ENCODE data around the gene C1orf216. TPM values are rescaled to one million over a fixed set of nuclear protein-coding genes. Genes with fewer than 3 reads are reported as not detected.
A peak's percentile ranks its signal among the peaks of the same experiment; 100 is the strongest.
"Not testable (repeated sequence)": the region's sequence is repeated elsewhere in the genome, so short reads cannot be mapped to it uniquely, and the experiment has no call there.

The C1orf216 gene, protein sequence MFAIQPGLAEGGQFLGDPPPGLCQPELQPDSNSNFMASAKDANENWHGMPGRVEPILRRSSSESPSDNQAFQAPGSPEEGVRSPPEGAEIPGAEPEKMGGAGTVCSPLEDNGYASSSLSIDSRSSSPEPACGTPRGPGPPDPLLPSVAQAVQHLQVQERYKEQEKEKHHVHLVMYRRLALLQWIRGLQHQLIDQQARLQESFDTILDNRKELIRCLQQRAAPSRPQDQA
- 9.7 TPM for polyA plus RNA-seq (2012; ENCODE audit: insufficient read depth, insufficient read length)

- no peak for DNase-seq (ENCODE audit: low read depth, low spot score)
- H3K4me3 ChIP-seq (ENCODE audit: low read length), result no peak within 1 kb of the TSS
These were observed at the start of gene C1orf216 for GRCh38 chr1:35718492-35719336. Gene C1orf216 (minus strand): TSS chr1:35718884. CDS start chr1:35716321, 2,563 bp downstream.

DNA sequence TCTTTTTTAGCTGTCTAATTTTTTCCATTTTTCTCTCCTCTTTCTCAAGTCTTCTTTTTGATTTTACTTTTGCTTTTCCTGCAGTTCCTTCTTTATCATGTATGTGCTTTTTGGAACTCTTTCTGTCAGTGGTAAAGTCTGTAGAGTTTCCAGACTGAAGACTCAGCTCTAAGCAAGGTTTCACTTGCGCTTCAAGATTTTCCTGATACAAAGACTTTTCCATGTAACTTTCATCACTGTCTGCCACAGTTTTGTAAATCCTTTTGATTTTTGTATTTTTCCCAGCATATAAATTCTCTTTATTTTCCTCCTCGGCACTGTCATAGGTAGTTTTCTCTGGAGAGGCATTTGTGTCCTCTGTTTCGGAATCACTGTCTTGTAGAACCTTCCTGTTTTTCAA is 45.6 kb upstream of the C1orf216 start:
- H3K4me3 ChIP-seq (ENCODE audit: low read length), result no peak overlapping the region
- DNase-seq (ENCODE audit: low read depth, low spot score), result no peak

- DNase-seq (ENCODE audit: low read depth, low spot score), result no peak
These were observed 44.5 kb upstream of the C1orf216 start for GRCh38 chr1:35763201-35763600.

GRCh38 chr1:35762141-35762540 is 43.5 kb upstream of the C1orf216 start:
- H3K4me3 ChIP-seq (ENCODE audit: low read length), result no peak overlapping the region

More at GRCh38 chr1:35763201-35763600, 44.5 kb upstream of the C1orf216 start:
- H3K4me3 ChIP-seq (ENCODE audit: low read length), result no peak overlapping the region

DNA sequence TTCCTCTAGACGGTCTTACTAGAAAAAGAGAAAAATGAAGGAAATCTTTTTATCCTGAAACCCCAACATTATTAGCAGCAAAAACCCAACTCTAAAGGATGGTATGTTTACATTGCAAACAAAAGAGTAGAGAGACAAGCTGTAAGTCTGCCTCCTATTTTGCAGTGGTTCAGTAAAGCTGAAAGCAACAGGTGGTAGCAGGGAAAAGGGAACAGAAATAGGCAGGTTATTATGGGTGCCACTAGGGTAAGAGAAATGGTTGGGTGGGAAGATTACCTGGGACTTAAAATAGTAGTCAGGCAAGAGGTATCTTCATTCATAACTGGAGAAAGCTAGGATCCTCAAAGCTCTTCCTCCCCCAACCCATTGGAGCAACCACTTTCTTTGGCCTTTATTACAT is 37.4 kb upstream of the C1orf216 start:
- DNase-seq (ENCODE audit: low read depth, low spot score), result no peak
- no peak overlapping the region for H3K4me3 ChIP-seq (ENCODE audit: low read length)

More at GRCh38 chr1:35762141-35762540, 43.5 kb upstream of the C1orf216 start:
- no peak for DNase-seq (ENCODE audit: low read depth, low spot score)

DNA sequence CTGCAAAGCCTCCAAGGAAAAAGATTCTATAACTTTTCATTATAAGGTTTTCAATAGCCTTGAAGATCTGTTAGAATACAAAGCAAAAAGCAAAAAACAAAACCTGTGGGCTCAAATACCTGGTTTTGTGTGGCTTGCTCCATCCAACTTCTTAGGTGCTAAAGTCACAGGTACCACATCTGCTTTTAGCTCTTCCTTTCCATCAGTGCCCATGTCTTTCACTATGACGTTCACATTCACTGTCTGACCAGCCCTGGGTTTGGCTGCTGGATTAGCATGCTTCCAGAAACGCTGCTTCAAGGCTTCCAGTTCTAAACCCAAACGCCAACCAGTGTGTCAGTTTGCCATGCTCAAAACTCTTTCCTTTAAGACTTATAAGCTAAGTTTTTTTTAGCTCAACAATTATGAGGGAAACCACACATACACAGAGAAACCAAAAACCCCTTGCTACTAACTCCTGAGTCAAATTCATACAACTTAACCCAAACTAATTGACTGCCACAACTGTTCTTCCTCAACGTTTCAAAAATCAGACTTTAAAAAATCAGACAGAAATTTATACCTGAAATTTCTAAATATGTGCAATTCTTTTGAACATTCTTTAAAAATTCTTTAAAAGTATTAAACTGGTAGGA is 35.1 kb upstream of the C1orf216 start:
- H3K4me3 ChIP-seq (ENCODE audit: low read length), result no peak overlapping the region
- DNase-seq (ENCODE audit: low read depth, low spot score), result no peak

DNA sequence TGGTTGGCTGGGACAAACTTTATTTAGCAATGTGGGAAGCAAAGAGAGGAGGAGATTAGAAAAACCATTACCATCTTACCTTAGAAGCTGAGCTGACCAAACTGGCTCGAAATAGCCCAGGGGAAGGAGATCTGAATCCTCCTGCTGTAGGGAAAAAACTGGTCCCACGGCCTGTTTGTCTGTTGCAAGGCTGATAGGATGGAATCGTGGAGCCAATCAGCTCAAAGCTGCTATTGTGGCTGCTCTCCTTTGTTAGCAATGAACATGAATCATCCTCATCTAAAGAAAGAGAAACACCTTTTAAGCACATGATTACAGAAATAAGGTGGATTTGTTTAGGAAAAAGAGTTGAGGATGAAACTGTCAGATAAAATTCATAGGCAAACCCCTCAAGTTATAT is 29.6 kb upstream of the C1orf216 start:
- H3K4me3 ChIP-seq (ENCODE audit: low read length), result no peak overlapping the region
- no peak for DNase-seq (ENCODE audit: low read depth, low spot score)

DNA sequence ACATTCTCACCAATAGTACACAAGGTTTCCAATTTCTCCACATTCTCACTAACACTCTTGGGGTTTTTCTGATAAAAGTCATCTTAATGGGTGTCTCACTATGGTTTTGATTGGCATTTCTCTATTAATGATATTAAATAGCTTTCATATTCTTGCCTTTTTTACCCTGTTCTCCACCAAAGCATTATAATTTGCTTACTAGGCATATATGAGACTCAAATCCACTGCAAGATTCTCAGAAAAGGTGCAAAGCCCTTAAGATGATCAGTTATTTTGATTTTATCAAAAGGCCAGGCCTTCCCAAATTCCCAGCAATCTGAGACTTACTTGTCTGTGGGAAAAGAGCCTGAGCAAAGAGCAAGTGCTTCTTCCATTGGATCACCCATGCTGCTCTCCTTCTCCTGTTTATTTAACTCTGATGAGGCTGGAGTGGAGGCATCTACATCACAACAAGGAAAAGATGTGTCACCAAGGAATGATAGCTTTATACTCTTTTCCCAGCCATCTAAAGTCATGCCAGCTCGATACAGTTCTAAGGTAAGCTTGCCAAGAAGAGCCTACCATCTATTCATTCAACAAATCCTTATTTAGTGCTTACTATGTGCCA is 26.5 kb upstream of the C1orf216 start:
- no peak for DNase-seq (ENCODE audit: low read depth, low spot score)
- no peak overlapping the region for H3K4me3 ChIP-seq (ENCODE audit: low read length)

DNA sequence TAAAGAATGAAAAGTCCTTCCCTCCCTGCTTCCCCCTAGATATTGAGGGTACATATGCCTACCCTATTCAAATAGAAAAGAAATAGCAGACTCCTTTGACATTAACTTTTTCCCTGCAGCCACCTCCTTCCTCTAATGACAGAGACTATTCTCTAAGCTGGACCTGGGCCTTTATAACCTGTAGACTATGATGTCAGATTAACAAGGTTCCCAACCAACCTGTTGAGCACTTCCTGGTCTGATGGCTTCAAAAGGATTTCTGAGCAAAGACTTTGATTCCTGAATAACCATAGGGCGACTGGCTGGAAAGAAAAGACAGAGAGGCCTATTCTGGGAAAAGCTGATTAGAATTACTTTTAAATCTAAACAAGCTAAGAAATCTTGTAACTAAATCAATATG is 18.4 kb upstream of the C1orf216 start:
- no peak for DNase-seq (ENCODE audit: low read depth, low spot score)

DNA sequence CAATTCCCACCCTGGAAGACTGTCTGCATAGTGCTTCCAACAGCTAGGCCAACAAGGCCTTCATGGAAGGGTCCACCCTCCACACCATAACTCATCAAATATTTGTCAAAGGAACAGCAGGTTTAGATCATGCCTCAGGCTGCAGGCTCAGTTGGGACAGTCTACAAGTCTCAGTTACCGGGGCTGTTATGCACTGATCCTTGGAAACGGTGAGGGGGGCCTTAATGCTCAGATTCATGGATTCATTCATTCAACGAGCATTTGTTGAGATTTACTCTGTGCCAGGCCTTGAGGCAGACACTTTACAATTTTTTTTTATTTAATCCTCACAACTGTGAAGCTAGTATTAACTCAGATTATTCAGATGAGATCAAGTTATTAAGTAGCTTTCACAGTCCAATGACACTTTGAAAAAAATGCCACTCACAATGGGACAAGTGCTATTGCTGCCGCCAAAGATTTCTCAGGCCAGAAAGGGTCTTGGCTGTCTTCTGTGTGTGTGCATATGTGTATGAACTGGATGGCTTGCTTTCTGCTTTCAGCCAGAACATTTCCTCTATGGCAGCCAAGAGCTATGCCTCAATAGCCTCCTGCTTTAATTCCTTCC is 8.9 kb upstream of the C1orf216 start:
- no peak for DNase-seq (ENCODE audit: low read depth, low spot score)
- no peak overlapping the region for H3K4me3 ChIP-seq (ENCODE audit: low read length)

More for the DNA sequence above, 18.4 kb upstream of the C1orf216 start:
- no peak overlapping the region for H3K4me3 ChIP-seq (ENCODE audit: low read length)

DNA sequence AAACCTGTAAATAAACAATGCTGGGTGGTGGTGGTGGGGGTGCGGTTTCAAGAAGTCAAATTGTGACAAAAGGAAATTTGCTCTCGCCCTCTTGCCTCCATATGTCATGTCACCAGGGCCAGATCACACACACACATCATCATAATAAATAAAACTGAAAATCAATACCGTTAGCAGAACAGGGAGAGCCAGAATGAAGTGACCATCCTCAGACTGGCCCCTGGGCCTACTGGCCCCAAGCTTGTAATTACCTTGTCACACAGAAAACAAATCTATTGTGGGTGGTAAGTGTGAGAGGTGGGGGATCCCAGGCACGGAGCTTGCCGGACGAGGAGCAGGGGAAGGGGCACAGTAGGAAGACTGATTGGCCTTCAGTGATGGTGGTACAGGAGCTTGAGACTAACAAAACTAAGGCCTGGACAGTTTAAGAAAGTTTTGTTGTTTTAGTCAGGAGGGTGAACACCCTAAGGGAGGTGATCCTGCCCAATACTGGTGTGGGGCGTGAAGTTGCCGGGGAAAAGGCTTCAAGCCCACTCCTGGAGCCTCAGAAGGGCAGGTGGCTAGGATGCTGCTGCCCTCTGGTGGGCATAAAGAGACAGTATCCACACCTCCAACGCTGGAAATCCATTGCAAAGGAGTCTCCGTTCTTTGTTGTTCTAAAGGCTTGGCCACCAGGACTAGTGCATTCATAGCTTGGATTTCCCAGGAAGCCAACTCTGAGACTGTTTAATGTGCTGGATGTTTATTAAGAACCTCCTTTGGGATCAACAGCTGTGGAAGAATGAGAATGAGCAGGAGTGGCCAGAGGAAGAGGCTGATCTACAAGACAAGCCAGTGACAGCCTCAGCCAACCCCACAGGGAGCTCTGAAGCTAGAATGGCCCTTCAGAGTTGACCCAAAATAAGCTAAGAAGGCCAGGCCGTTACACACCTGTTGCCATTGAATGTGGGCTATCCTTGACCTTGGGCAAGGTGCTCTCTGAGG is 8.1 kb upstream of the C1orf216 start:
- no peak overlapping the region for H3K4me3 ChIP-seq (ENCODE audit: low read length)
- no peak for DNase-seq (ENCODE audit: low read depth, low spot score)

DNA sequence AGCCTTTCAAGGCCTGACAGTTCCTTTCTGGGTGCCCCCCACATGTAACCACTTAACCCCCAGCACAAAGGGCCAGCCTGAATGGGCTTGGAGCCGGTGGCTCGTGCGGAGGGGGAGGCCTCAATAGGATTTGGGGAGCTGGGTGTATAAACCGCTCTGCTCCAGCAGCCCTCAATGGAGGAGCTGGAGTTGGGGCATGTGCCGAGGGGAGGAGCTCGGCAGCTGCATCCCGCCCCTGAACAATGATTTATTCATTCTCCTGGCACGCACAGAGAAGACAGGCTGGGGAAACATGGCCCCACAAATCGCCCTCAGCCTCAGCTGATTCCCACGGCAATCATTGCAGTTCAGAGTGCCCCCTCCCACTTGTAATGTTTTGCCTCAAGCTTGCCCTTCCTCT is 6.9 kb upstream of the C1orf216 start:
- no peak overlapping the region for H3K4me3 ChIP-seq (ENCODE audit: low read length)
- DNase-seq (ENCODE audit: low read depth, low spot score), result no peak

- DNase-seq (ENCODE audit: low read depth, low spot score), result no peak
- H3K4me3 ChIP-seq (ENCODE audit: low read length), result no peak overlapping the region
These were observed 690 bp downstream of the C1orf216 start for GRCh38 chr1:35717911-35718476.

- DNase-seq (ENCODE audit: low read depth, low spot score), result peak; percentile 67
- H3K4me3 ChIP-seq (ENCODE audit: low read length), result no peak overlapping the region
These were observed 3.1 kb downstream of the C1orf216 start for GRCh38 chr1:35715568-35716002.

DNA sequence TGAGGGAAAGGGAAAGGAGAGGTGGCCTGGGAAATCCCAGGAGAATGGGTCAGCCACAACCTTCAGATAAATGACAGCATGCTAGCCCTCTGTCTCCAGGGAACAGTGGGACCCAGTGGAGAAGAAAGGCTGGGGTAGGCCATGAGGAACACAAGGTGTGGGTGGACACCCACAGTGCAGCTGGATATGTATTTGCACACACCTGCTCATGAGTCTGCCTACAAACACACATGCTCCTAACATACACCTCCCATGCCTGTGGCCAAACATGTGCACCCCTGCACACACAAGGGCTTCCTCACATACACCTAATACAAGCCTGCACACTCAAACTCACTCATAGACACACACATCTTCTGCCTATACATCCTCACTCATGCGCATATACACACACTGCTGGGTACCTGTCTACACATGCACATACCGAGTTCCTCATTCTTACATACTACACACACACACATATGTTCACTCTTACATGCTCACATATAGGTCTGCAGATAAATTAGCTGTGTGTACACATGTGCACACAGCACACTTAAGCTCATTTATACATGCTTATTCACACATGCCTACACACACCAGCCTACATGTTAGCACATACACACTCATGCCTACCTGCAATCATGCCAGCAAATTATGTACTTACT is 3.6 kb downstream of the C1orf216 start:
- DNase-seq (ENCODE audit: low read depth, low spot score), result no peak
- H3K4me3 ChIP-seq (ENCODE audit: low read length), result no peak overlapping the region

DNA sequence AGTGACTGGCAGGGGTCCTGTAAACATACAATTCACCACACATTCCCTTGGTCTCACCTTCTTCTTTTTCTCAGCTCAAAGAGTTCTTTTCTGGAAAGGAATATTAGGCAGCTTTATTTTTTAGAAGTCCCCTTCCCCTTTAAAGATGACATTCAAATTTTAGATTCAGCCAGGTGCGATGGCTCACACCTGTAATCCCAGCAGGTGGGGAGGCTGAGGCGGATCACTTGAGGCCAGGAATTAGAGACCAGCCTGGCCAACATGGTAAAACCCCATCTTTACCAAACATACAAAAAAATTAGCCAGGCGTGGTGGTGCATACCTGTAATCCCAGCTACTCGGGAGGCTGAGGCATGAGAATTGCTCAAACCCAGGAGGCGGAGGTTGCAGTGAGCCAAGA is 7.6 kb downstream of the C1orf216 start:
- H3K4me3 ChIP-seq (ENCODE audit: low read length); DNase-seq (ENCODE audit: low read depth, low spot score): not testable (repeated sequence)

GRCh38 chr1:35708952-35709351 is 9.7 kb downstream of the C1orf216 start:
- no peak for DNase-seq (ENCODE audit: low read depth, low spot score)
- peak overlapping the region; percentile 48; the same call in 1 of the 2 replicates for H3K4me3 ChIP-seq (ENCODE audit: low read length)
